Measurements from ENCODE around the gene ACVRL1.

DNA sequence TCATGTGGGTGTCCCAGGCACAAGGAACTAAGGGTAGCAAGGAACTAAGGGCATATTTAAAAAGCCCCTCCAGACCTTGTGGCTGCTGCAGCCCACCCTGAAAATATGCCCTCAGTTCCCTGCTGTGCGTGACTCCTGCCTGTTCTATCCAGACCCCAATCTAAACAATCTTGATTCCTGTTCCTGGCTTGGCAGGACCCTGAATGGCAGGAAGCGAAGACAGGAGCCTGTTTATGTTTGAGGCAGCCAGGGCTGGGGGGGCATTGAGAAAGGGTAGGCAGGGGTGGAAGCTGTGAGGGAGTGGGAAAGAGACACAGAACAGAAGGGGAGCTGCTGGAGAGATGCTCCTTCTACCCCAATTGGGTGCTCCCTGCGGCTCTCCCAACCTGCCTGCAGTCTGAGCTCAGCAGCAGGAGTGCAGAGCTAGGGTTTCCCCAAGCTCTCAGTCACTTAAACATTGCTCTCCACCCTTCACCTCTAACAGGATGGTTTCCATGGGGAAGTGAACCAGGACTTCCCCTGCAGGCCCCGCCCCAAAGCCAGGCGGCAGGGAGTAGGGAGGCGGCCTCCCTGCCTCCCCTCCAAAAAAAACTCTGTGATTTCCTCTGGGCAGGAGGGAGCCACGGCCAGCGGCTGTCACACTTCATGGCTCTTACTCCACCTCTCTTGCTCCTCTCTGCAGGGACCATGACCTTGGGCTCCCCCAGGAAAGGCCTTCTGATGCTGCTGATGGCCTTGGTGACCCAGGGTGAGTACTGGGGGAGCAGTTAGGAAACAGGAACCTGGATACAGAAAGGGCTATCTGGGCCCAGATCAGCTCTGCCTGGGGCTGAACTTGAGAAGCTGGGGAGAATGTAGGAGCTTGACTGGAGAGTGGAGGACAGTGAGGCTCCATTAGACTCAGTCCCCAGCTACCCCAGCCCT lies 4.7 kb downstream of the ACVRL1 start:
- TF ChIP-seq BHLHE40 (IDR thresholded peaks at IDR 0.05; ENCODE audit: borderline replicate concordance in 1 of 2, low read depth in 2 of 2, low read length in 1 of 2) (no peak), EZH2 (IDR thresholded peaks at IDR 0.05; ENCODE audit: borderline replicate concordance, control insufficient read depth, low read depth, low read length) (no peak), CHD4 (IDR thresholded peaks at IDR 0.05) (no peak), GABPA (IDR thresholded peaks at IDR 0.05; ENCODE audit: low read depth) (no peak)

Data from GM12878 (cell line).